Smooth muscle cell (in vitro differentiated cells): ENCODE measurements around the gene KRTAP2-3. TPM values are rescaled to one million over a fixed set of nuclear protein-coding genes. Genes with fewer than 3 reads are reported as not detected.
"Not testable (repeated sequence)": the region's sequence is repeated elsewhere in the genome, so short reads cannot be mapped to it uniquely, and the experiment has no call there.

Source experiments
- DNase-seq: peaks from one replicate; lab custom pipeline; 2025; ENCODE audit not compliant: unreplicated experiment; lab: John Stamatoyannopoulos, UW
- H2AFZ ChIP-seq: fragments of 200-600 bp; sonication (generic); 2 replicates; pipeline ENCODE4 v1.6.0; 2016; ENCODE audit warnings: antibody characterized with exemption, low read depth, mild to moderate bottlenecking
- H3F3A ChIP-seq: fragments of 200-600 bp; sonication (generic); 2 replicates; pipeline ENCODE4 v1.6.0; 2017; ENCODE audit warnings: antibody characterized with exemption, low read depth
- H3K27ac ChIP-seq: fragments of 200-600 bp; sonication (generic); 2 replicates; pipeline ENCODE4 v1.5.1; 2016; ENCODE audit warnings: low read depth, mild to moderate bottlenecking
- H3K27me3 ChIP-seq: fragments of 200-600 bp; sonication (generic); 2 replicates; pipeline ENCODE4 v1.6.1; 2016; ENCODE audit warnings: low read depth, mild to moderate bottlenecking
- H3K36me3 ChIP-seq: fragments of 200-600 bp; sonication (generic); 2 replicates; pipeline ENCODE4 v1.5.1; 2016; ENCODE audit warnings: low read depth
- H3K4me1 ChIP-seq: fragments of 200-600 bp; sonication (generic); 2 replicates; pipeline ENCODE4 v1.5.1; 2016; ENCODE audit warnings: low read depth
- H3K4me2 ChIP-seq: fragments of 200-600 bp; sonication (generic); 2 replicates; pipeline ENCODE4 v1.6.0; 2016; ENCODE audit warnings: mild to moderate bottlenecking
- H3K4me3 ChIP-seq: fragments of 200-600 bp; sonication (generic); 2 replicates; pipeline ENCODE4 v1.5.1; 2016; ENCODE audit warnings: mild to moderate bottlenecking
- H3K79me2 ChIP-seq: fragments of 200-600 bp; sonication (generic); 2 replicates; pipeline ENCODE4 v1.6.0; 2016; ENCODE audit warnings: low read depth, mild to moderate bottlenecking
- H3K9ac ChIP-seq: fragments of 200-600 bp; sonication (generic); 2 replicates; pipeline ENCODE4 v1.6.0; 2016; ENCODE audit warnings: low read depth
- H3K9me3 ChIP-seq: fragments of 200-600 bp; sonication (generic); replicated peaks from 2 replicates; pipeline ENCODE4 v1.5.1; 2016; ENCODE audit warnings: low read depth
- H4K20me1 ChIP-seq: fragments of 200-600 bp; sonication (generic); 2 replicates; pipeline ENCODE4 v1.6.0; 2016; ENCODE audit warnings: low read depth
- CTCF ChIP-seq: fragments of 200-600 bp; sonication (generic); IDR thresholded peaks from 2 replicates; pipeline ENCODE4 v1.5.1; 2017; ENCODE audit warnings: borderline replicate concordance, mild to moderate bottlenecking, antibody characterized with exemption; ENCODE audit not compliant: insufficient read depth, poor library complexity, severe bottlenecking
- WGBS: methylation state at CpG from one replicate; pipeline ENCODE4 v1.1.7; 2016; ENCODE audit warnings: low lambda C conversion rate; 5-methylcytosine and 5-hydroxymethylcytosine counted together
- polyA plus RNA-seq: library from polyadenylated mRNA; unstranded; fragments of >200 nt; fragmentation: Nextera tagmentation; extraction: Ambion mirVana; gene quantifications from 2 replicates; pipeline ENCODE4 v1.2.1, GENCODE V29; 2016
- total RNA-seq: library from RNA; depleted of rRNA; stranded (reverse); fragments of >200 nt; gene quantifications from 2 replicates; pipeline ENCODE4 v1.2.3, GENCODE V29; 2014

KRTAP2-3 gene
- total and polyA plus RNA-seq, 2 experiments from 2014 or later = 17.3 to 21.0 TPM

GRCh38 chr17:41098042-41098441 is 38.1 kb upstream of the KRTAP2-3 start, which contains the start of gene KRTAP4-8:
TSS of gene KRTAP4-8 (minus strand) at chr17:41098142. CDS start at chr17:41098084, 58 bp downstream.
- TF ChIP-seq CTCF = no peak
- H3F3A ChIP-seq = no peaks in the 10 kb centered on the region
- H3K4me3 ChIP-seq = no peak within 1 kb of the TSS
- no peaks in the 10 kb centered on the region for H3K79me2 ChIP-seq
- H3K27ac ChIP-seq = peak within 1 kb of the TSS; percentile 62
- H4K20me1 ChIP-seq = no peaks in the 10 kb centered on the region
- peak within 1 kb of the TSS; percentile 61 for H3K4me2 ChIP-seq
- DNase-seq = no peak
- no peaks in the 10 kb centered on the region for H3K27me3 ChIP-seq
- H3K9ac ChIP-seq = no peak within 1 kb of the TSS
- peaks cover 4% of the 10 kb centered on the region for H3K4me1 ChIP-seq
- H3K9me3 ChIP-seq = no peaks in the 10 kb centered on the region
- WGBS = 85% methylated on average over 4 of the region's 4 CpGs
- H2AFZ ChIP-seq = no peak within 1 kb of the TSS
- H3K36me3 ChIP-seq = no peaks in the 10 kb centered on the region

- H3F3A ChIP-seq = no peaks in the 10 kb centered on the region
- H3K27me3 ChIP-seq = no peaks in the 10 kb centered on the region
- H3K4me1 ChIP-seq = peaks cover 4% of the 10 kb centered on the region
- H4K20me1 ChIP-seq = no peaks in the 10 kb centered on the region
- H3K27ac ChIP-seq = no peak overlapping the region
- DNase-seq = no peak
- H3K36me3 ChIP-seq = no peaks in the 10 kb centered on the region
- no peaks in the 10 kb centered on the region for H3K9me3 ChIP-seq
- H3K79me2 ChIP-seq = no peaks in the 10 kb centered on the region
- no peak overlapping the region for H3K4me3 ChIP-seq
- no peak overlapping the region for H3K4me2 ChIP-seq
- H3K9ac ChIP-seq = no peak overlapping the region
- H2AFZ ChIP-seq = no peak overlapping the region
- 92% methylated on average over 7 of the region's 7 CpGs for WGBS
- TF ChIP-seq CTCF = no peak
Measured at GRCh38 chr17:41096055-41096454, 36.1 kb upstream of the KRTAP2-3 start.

- H3K9me3 ChIP-seq, H3K79me2 ChIP-seq, H3F3A ChIP-seq, H3K27ac ChIP-seq, H2AFZ ChIP-seq, H3K36me3 ChIP-seq, H4K20me1 ChIP-seq, H3K4me1 ChIP-seq, DNase-seq, H3K4me2 ChIP-seq, H3K9ac ChIP-seq, H3K27me3 ChIP-seq, H3K4me3 ChIP-seq: not testable (repeated sequence)
- WGBS = 75% methylated on average over 4 of the region's 4 CpGs
Measured at GRCh38 chr17:41088760-41089352, 28.9 kb upstream of the KRTAP2-3 start.

GRCh38 chr17:41084100-41084856 is 24.4 kb upstream of the KRTAP2-3 start, which contains the start of gene KRTAP4-7:
TSS of gene KRTAP4-7 (plus strand) at chr17:41084150. CDS start at chr17:41084207, 57 bp downstream.
- not testable (repeated sequence) for H3K79me2 ChIP-seq, H3K4me3 ChIP-seq, H3F3A ChIP-seq, H3K9me3 ChIP-seq, H3K27me3 ChIP-seq, H2AFZ ChIP-seq, H4K20me1 ChIP-seq, H3K36me3 ChIP-seq, DNase-seq, H3K4me1 ChIP-seq, H3K9ac ChIP-seq
- H3K4me2 ChIP-seq = peak within 1 kb of the TSS; percentile 68
- 93% methylated on average over 14 of the region's 14 CpGs for WGBS
- H3K27ac ChIP-seq = peak within 1 kb of the TSS; percentile 57

GRCh38 chr17:41083427-41083826 is 23.5 kb upstream of the KRTAP2-3 start:
- not testable (repeated sequence) for DNase-seq
- H3K4me2 ChIP-seq = peak overlapping the region; percentile 68

More at GRCh38 chr17:41083427-41083826, 23.5 kb upstream of the KRTAP2-3 start:
- H3K36me3 ChIP-seq, H3K27me3 ChIP-seq, H3K4me3 ChIP-seq, H3K9ac ChIP-seq, H4K20me1 ChIP-seq, H3K27ac ChIP-seq, H3F3A ChIP-seq, H2AFZ ChIP-seq, H3K79me2 ChIP-seq, H3K4me1 ChIP-seq, H3K9me3 ChIP-seq: not testable (repeated sequence)
- 19% methylated on average over 2 of the region's 2 CpGs for WGBS
